ENCODE results near the gene LRRC4.

Gene LRRC4

GRCh38 chr7:128036226-128036940 is 5.1 kb upstream of the LRRC4 start:
- Histone ChIP-seq H3K4me2 (ENCODE audit: low read length) (no peak overlapping the region), H3K9me3 (ENCODE audit: control insufficient read depth, low read length) (no peaks in the 10 kb centered on the region), H3K4me1 (peaks cover 4% of the 10 kb centered on the region), H3K36me3 (ENCODE audit: control insufficient read depth, insufficient read depth, low read length) (no peaks in the 10 kb centered on the region), H3K27me3 (ENCODE audit: control insufficient read depth, insufficient read depth, low read length) (no peaks in the 10 kb centered on the region), H3K79me2 (peaks cover 4% of the 10 kb centered on the region), H2AFZ (no peak overlapping the region), H3K4me3 (ENCODE audit: low read depth, low read length) (no peak overlapping the region), H3K9ac (no peak overlapping the region), H3K27ac (no peak overlapping the region)
- TF ChIP-seq CTCF (IDR thresholded peaks at IDR 0.05): no peak

GRCh38 chr7:128035712-128036111 is 4.5 kb upstream of the LRRC4 start:
- Histone ChIP-seq H3K9me3 (ENCODE audit: control insufficient read depth, low read length) (no peaks in the 10 kb centered on the region), H3K4me3 (ENCODE audit: low read depth, low read length) (no peak overlapping the region), H3K27ac (no peak overlapping the region), H3K36me3 (ENCODE audit: control insufficient read depth, insufficient read depth, low read length) (no peaks in the 10 kb centered on the region), H3K79me2 (peaks cover 4% of the 10 kb centered on the region), H2AFZ (no peak overlapping the region), H3K4me1 (peaks cover 2% of the 10 kb centered on the region), H3K4me2 (ENCODE audit: low read length) (no peak overlapping the region), H3K9ac (no peak overlapping the region), H3K27me3 (ENCODE audit: control insufficient read depth, insufficient read depth, low read length) (no peaks in the 10 kb centered on the region)
- peak; percentile 61 for TF ChIP-seq CTCF (IDR thresholded peaks at IDR 0.05)

- no peak overlapping the region for H3K27ac ChIP-seq
- H3K36me3 ChIP-seq (ENCODE audit: control insufficient read depth, insufficient read depth, low read length): no peaks in the 10 kb centered on the region
- no peak overlapping the region for H2AFZ ChIP-seq
- peaks cover 2% of the 10 kb centered on the region for H3K4me1 ChIP-seq
- H3K27me3 ChIP-seq (ENCODE audit: control insufficient read depth, insufficient read depth, low read length): no peaks in the 10 kb centered on the region
- H3K9me3 ChIP-seq (ENCODE audit: control insufficient read depth, low read length): no peaks in the 10 kb centered on the region
- H3K9ac ChIP-seq: no peak overlapping the region
- TF ChIP-seq CTCF (IDR thresholded peaks at IDR 0.05): no peak
- H3K4me3 ChIP-seq (ENCODE audit: low read depth, low read length): no peak overlapping the region
- H3K4me2 ChIP-seq (ENCODE audit: low read length): no peak overlapping the region
- H3K79me2 ChIP-seq: peaks cover 11% of the 10 kb centered on the region
Observed at GRCh38 chr7:128034825-128035224, 3.6 kb upstream of the LRRC4 start.

GRCh38 chr7:128033246-128033645 is 2.0 kb upstream of the LRRC4 start:
- no peak overlapping the region for H3K4me3 ChIP-seq (ENCODE audit: low read depth, low read length)
- no peak overlapping the region for H3K9ac ChIP-seq
- H2AFZ ChIP-seq: no peak overlapping the region
- H3K4me2 ChIP-seq (ENCODE audit: low read length): no peak overlapping the region
- TF ChIP-seq CTCF (IDR thresholded peaks at IDR 0.05): no peak
- H3K79me2 ChIP-seq: peaks cover 13% of the 10 kb centered on the region
- no peak overlapping the region for H3K27ac ChIP-seq
- no peaks in the 10 kb centered on the region for H3K27me3 ChIP-seq (ENCODE audit: control insufficient read depth, insufficient read depth, low read length)
- H3K36me3 ChIP-seq (ENCODE audit: control insufficient read depth, insufficient read depth, low read length): no peaks in the 10 kb centered on the region
- peaks cover 2% of the 10 kb centered on the region for H3K4me1 ChIP-seq
- H3K9me3 ChIP-seq (ENCODE audit: control insufficient read depth, low read length): no peaks in the 10 kb centered on the region
